Hematopoietic multipotent progenitor cell (in vitro differentiated cells): ENCODE measurements around the gene SLC16A13. TPM values are rescaled to one million over a fixed set of nuclear protein-coding genes. Genes with fewer than 3 reads are reported as not detected.
"Not testable (repeated sequence)": the region's sequence is repeated elsewhere in the genome, so short reads cannot be mapped to it uniquely, and the experiment has no call there.

Source experiments
- DNase-seq, 3 donors: peaks; one replicate each; pipeline ENCODE4 v3.0.0-alpha.2; 2011 to 2015; ENCODE audit warnings: low read depth in 2 of 3, low spot score in 2 of 3
- total RNA-seq: library from RNA; depleted of rRNA; stranded (reverse); fragments of >200 nt; gene quantifications from one replicate; pipeline ENCODE4 v1.2.3, GENCODE V29; 2012

Gene SLC16A13
- total RNA-seq, 1 donor, result 3.0 TPM

- DNase-seq, result no peak
Measured at GRCh38 chr17:7027335-7027734, 8.5 kb upstream of the SLC16A13 start.

- DNase-seq, result no peak
Measured at GRCh38 chr17:7029096-7029495, 6.7 kb upstream of the SLC16A13 start.

- peak in 2 of 3 donors; percentile 80 to 94 for DNase-seq
Measured at GRCh38 chr17:7029659-7030058, 6.2 kb upstream of the SLC16A13 start.

- DNase-seq, result peak in 1 of 3 donors; percentile 43
Measured at GRCh38 chr17:7034955-7035590, 742 bp upstream of the SLC16A13 start.

- no peak for DNase-seq
Measured at GRCh38 chr17:7038025-7038862, 2.4 kb downstream of the SLC16A13 start.

GRCh38 chr17:7039832-7040231, 4.0 kb downstream of the SLC16A13 start:
- DNase-seq, result peak in 1 of 3 donors; percentile 23

GRCh38 chr17:7041607-7042500, 6.0 kb downstream of the SLC16A13 start:
- peak in 1 of 3 donors; percentile 56 for DNase-seq

GRCh38 chr17:7042501-7043181, 6.8 kb downstream of the SLC16A13 start:
- peak in 1 of 3 donors; percentile 41 for DNase-seq

GRCh38 chr17:7043182-7043496, 7.3 kb downstream of the SLC16A13 start:
- no peak for DNase-seq

- peak in 2 of 3 donors; percentile 45 to 55 for DNase-seq
Measured at GRCh38 chr17:7043497-7044198, 7.8 kb downstream of the SLC16A13 start, which contains the start of gene SLC16A11. Gene SLC16A11 (minus strand): TSS chr17:7044092. CDS start chr17:7043513, 579 bp downstream.

GRCh38 chr17:7045492-7046126, 9.8 kb downstream of the SLC16A13 start:
- peak in 2 of 3 donors; percentile 78 to 94 for DNase-seq

- no peak for DNase-seq
Measured at GRCh38 chr17:7046127-7046724, 10.4 kb downstream of the SLC16A13 start.

- DNase-seq, result peak in 2 of 3 donors; percentile 35 to 37
Measured at GRCh38 chr17:7046725-7047397, 11.0 kb downstream of the SLC16A13 start.

GRCh38 chr17:7047566-7047965, 11.8 kb downstream of the SLC16A13 start:
- no peak for DNase-seq

GRCh38 chr17:7048968-7049367, 13.2 kb downstream of the SLC16A13 start:
- no peak for DNase-seq

GRCh38 chr17:7050583-7050982, 14.8 kb downstream of the SLC16A13 start:
- not testable (repeated sequence) for DNase-seq

GRCh38 chr17:7056386-7056785, 20.6 kb downstream of the SLC16A13 start:
- no peak for DNase-seq

- DNase-seq, result no peak
Measured at GRCh38 chr17:7058831-7059447, 23.1 kb downstream of the SLC16A13 start.
